22Rv1 (cell line): ENCODE data around the gene RERE.

ENCODE experiments used
- H3K27ac ChIP-seq: fragments of 450-650 bp; 2 replicates; pipeline ENCODE4 v1.5.1; 2017
- ZFX ChIP-seq: fragments of 450-650 bp; IDR thresholded peaks from 2 replicates; pipeline ENCODE4 v1.6.1; 2017; ENCODE audit warnings: antibody characterized with exemption, borderline replicate concordance
- TF ChIP-seq, protein P1 (sequence below): fragments of 450-650 bp; IDR thresholded peaks from 2 replicates; pipeline ENCODE4 v1.5.1; 2017; ENCODE audit warnings: mild to moderate bottlenecking

RERE gene

DNA sequence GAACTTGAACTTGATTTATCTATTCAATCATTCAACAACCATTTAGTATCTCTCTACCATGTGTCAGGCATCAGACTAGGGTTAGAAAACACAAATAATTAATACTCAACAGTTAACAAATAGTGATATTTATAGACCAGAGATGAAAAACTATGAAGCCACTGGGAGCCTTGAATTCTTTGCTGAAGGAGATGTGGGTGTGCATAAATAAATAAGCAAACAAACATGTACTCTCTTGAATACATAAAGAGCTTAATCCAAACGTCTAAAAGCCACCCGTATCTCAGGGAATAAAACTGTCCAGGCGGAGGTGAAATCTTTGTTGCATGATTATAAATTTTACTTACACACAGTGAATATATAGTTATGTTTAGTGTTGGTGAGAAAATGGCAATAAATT lies 333.9 kb downstream of the RERE start:
- peak overlapping the region; percentile 72 for H3K27ac ChIP-seq
- TF ChIP-seq, protein P1, sequence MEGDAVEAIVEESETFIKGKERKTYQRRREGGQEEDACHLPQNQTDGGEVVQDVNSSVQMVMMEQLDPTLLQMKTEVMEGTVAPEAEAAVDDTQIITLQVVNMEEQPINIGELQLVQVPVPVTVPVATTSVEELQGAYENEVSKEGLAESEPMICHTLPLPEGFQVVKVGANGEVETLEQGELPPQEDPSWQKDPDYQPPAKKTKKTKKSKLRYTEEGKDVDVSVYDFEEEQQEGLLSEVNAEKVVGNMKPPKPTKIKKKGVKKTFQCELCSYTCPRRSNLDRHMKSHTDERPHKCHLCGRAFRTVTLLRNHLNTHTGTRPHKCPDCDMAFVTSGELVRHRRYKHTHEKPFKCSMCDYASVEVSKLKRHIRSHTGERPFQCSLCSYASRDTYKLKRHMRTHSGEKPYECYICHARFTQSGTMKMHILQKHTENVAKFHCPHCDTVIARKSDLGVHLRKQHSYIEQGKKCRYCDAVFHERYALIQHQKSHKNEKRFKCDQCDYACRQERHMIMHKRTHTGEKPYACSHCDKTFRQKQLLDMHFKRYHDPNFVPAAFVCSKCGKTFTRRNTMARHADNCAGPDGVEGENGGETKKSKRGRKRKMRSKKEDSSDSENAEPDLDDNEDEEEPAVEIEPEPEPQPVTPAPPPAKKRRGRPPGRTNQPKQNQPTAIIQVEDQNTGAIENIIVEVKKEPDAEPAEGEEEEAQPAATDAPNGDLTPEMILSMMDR, result no peak
- no peak for TF ChIP-seq ZFX

DNA sequence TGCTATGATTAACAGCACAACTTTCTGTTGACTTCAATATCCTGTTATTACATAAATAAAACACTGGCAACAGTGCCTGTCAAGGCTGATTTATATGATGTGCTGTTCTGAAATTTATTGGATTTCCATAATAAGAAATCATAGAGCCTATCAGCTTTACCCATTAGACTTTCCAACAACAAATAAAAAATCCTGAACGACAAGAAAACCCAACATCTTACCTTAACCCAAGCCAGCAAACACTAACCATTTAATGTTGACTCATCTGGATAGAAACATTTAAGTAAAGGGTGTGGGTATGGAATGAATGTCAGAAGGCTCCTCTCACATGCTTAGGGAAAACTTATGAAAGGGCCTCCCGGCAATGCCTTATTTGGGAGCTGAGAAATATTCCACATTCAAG lies 334.5 kb downstream of the RERE start:
- TF ChIP-seq, protein P1, result no peak
- no peak for TF ChIP-seq ZFX
- peak overlapping the region; percentile 72 for H3K27ac ChIP-seq

DNA sequence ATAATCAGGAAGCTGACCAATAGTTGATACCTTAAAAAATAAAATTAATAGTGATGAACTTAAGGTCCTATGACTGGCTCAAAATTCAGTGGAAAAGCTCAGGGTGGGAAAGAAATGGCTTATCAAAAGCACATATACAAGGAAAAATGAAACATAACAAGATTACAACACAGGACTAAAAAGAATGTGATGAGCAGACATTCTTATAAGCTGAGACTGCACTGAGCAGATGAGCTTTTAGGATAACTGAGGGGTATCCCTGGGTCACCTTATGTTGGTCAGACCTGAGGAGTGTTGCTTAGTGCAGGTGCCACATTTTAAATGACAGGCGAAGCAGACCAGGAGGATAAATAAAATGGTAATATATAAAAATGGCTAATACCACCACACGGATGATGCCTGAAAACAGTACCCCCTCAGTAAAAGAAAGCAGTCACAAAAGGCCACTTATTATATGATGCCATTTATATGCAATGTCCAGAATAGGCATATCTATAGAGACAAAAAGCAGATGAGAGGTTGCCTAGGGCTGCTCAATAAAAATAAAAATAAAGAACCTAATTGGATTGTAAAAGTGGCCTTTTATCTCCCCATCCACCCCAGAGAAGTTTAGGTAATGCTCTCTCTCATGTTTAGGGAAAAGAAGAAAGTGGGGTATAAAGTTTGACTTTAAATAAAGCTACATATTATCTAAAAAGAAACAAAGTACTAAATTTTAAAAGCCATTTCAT lies 335.6 kb downstream of the RERE start:
- peak overlapping the region; percentile 72 for H3K27ac ChIP-seq
- TF ChIP-seq ZFX, result no peak
- TF ChIP-seq, protein P1, result no peak

DNA sequence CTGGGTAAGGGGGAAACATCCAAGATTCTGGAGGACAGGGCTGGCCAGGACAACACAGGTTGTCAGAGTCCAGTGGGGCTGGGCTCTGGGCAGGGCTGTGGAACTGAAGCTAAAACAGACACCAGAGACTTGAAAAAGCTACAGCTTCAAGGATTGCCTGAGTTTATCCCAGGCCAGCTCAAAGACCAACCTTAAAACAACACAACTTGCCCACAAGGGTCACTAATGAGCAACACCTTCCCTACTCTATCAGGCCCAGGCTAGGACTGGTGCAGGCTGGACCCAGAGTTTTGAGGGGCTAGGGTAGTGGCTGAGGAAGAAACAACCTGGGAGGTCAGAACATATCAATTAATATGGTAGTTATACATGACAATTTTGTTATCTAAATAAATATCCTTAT lies 338.9 kb downstream of the RERE start:
- H3K27ac ChIP-seq, result no peak overlapping the region
- no peak for TF ChIP-seq ZFX
- TF ChIP-seq, protein P1, result no peak

DNA sequence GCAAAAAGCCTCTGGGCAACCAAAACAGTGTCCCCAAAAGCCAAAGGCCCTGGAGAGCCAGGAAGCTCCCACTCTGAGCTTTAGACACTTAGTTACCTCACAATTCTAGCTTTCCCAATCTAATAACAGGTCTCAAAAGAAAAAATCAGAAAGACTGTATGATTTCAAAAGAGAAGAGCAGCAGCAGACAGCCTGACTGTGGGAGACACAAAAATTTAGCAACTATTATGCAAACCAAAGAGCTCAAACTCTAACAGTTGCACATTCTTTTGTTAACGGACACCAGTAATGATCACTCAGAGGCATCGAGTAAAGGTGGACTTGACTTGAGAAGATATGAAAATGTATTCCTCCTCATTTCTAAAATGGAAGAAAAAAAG lies 339.5 kb downstream of the RERE start:
- TF ChIP-seq ZFX, result no peak
- TF ChIP-seq, protein P1, result no peak
- no peak overlapping the region for H3K27ac ChIP-seq

DNA sequence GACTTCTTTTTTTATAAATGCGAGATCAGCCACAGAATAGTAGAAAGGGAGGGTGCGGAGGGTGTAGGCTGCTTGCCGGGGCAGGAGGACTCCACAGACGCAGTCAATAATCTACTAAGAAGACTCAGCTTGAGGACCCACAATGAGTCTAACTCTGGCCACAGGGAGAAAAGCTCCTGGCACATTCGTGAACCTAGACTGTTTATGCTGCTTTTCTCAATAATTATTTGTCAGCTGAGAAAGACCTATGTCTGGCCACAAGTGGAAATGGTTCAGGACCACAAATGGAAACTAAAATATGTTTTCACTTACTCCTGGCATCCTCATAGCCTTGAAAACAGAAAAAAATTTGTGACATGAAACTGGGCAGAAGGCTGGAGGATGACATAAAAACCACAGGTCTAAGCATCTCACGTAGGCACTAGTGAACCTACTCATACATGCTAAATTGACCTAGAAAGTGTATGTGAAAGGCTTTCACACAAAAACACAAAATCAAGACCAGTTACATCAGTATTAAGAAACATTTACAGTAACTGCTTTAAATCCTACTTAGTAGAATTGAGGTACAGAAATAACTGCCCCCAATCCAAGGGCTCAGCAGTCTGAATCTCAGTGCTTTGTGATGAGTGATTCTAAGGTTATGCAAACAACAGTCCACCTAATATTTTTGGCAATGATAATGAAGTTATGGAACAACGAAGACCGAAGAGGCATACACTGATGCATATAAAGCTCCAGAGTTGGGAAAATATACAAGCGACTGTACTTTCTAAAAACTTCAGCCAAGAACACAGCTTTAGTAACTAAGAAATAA lies 340.1 kb downstream of the RERE start:
- TF ChIP-seq ZFX, result no peak
- TF ChIP-seq, protein P1, result no peak
- no peak overlapping the region for H3K27ac ChIP-seq

DNA sequence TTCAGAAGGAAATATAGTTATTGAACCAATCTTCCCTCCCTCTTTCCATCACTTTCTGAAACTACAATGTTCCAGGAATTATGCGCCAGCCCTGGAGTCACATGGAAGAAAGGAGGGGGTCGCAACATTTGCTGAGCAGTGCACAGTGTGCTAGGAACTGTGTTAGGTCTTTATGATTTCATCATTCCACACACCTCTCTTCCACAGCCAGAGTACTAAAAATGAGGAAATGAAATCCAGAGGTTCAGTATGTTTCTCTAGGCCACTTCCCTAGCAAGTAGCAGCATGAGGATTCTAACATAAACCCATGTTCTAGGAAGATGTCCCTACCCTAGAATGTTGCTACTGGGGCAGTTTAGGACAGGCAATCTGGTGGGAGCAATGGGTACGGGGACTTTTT lies 341.4 kb downstream of the RERE start:
- no peak for TF ChIP-seq ZFX
- TF ChIP-seq, protein P1, result no peak
- no peak overlapping the region for H3K27ac ChIP-seq
